ENCODE results near the gene TPST2.

DNA sequence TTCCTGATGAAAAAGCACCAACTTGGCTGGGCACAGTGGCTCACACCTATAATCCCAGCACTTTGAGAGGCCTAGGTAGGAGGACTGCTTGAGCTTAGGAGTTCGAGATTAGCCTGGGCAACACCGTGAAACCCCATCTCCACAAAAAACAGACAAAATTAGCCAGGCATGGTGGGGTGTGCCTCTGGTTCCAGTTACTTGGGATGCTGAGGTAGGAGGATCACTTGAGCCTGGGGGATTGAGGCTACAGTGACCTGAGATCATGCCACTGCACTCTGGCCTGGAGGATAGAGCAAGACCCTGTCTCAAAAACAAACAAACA lies 109.4 kb downstream of the TPST2 start:
- TF ChIP-seq, protein P1, sequence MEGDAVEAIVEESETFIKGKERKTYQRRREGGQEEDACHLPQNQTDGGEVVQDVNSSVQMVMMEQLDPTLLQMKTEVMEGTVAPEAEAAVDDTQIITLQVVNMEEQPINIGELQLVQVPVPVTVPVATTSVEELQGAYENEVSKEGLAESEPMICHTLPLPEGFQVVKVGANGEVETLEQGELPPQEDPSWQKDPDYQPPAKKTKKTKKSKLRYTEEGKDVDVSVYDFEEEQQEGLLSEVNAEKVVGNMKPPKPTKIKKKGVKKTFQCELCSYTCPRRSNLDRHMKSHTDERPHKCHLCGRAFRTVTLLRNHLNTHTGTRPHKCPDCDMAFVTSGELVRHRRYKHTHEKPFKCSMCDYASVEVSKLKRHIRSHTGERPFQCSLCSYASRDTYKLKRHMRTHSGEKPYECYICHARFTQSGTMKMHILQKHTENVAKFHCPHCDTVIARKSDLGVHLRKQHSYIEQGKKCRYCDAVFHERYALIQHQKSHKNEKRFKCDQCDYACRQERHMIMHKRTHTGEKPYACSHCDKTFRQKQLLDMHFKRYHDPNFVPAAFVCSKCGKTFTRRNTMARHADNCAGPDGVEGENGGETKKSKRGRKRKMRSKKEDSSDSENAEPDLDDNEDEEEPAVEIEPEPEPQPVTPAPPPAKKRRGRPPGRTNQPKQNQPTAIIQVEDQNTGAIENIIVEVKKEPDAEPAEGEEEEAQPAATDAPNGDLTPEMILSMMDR (conservative IDR thresholded peaks at IDR 0.05; ENCODE audit: low read depth, low read length) = no peak
- TF ChIP-seq MAFK (IDR thresholded peaks at IDR 0.05; ENCODE audit: low read depth, low read length) (no peak), POLR2A (IDR thresholded peaks at IDR 0.05; ENCODE audit: low read depth, low read length) (no peak), RAD21 (IDR thresholded peaks at IDR 0.05; ENCODE audit: low read length) (no peak), RFX5 (IDR thresholded peaks at IDR 0.05; ENCODE audit: low read depth, low read length) (no peak), USF2 (IDR thresholded peaks at IDR 0.05; ENCODE audit: low read depth, low read length) (no peak)
